SK-N-SH treated with all-trans-retinoic acid at 6 μM for 48 hours (cell line): Measurements from ENCODE around the gene GRID1.

ENCODE experiments used
- ATAC-seq: fragments of 200-7000 bp; cut with Tn5 transposase; 3 replicates; pipeline ENCODE4 v1.9.1; 2020; ENCODE audit warnings: mild to moderate bottlenecking, moderate library complexity
- ARNTL ChIP-seq: fragments of 450-650 bp; formaldehyde crosslinking; IDR thresholded peaks from 2 replicates; pipeline ENCODE4 v1.5.0; 2020; ENCODE audit warnings: low read depth, mild to moderate bottlenecking, moderate library complexity, borderline replicate concordance
- BACH2 ChIP-seq: fragments of 250-450 bp; sonication (Bioruptor Pico); IDR thresholded peaks from 2 replicates; pipeline ENCODE4 v1.9.0; 2021; ENCODE audit warnings: mild to moderate bottlenecking, borderline replicate concordance
- CREB5 ChIP-seq: fragments of 250-450 bp; sonication (Bioruptor Pico); IDR thresholded peaks from 2 replicates; pipeline ENCODE4 v1.5.1; 2020; ENCODE audit warnings: low read depth, mild to moderate bottlenecking, moderate library complexity
- CSDC2 ChIP-seq: fragments of 250-450 bp; sonication (Bioruptor Pico); IDR thresholded peaks from 2 replicates; pipeline ENCODE4 v1.5.0; 2020; ENCODE audit warnings: mild to moderate bottlenecking, moderate library complexity
- CSRNP3 ChIP-seq: fragments of 250-450 bp; sonication (Bioruptor Pico); IDR thresholded peaks from 2 replicates; pipeline ENCODE4 v1.5.1; 2021; ENCODE audit warnings: mild to moderate bottlenecking, moderate library complexity
- ISL1 ChIP-seq: fragments of 250-450 bp; sonication (Bioruptor Pico); IDR thresholded peaks from 2 replicates; pipeline ENCODE4 v2.1.2; 2022; ENCODE audit warnings: mild to moderate bottlenecking, moderate library complexity
- OSR1 ChIP-seq: fragments of 250-450 bp; sonication (Bioruptor Pico); IDR thresholded peaks from 2 replicates; pipeline ENCODE4 v1.8.0; 2022; ENCODE audit warnings: moderate library complexity, mild to moderate bottlenecking, inconsistent platforms
- PATZ1 ChIP-seq: fragments of 250-450 bp; sonication (Bioruptor Pico); IDR thresholded peaks from 2 replicates; pipeline ENCODE4 v1.8.0; 2020; ENCODE audit warnings: mild to moderate bottlenecking, moderate library complexity, borderline replicate concordance
- POU6F1 ChIP-seq: fragments of 250-450 bp; sonication (Bioruptor Pico); IDR thresholded peaks from 2 replicates; pipeline ENCODE4 v1.8.0; 2021; ENCODE audit warnings: low read depth, mild to moderate bottlenecking, moderate library complexity, borderline replicate concordance
- PPARA ChIP-seq: fragments of 250-450 bp; sonication (Bioruptor Pico); IDR thresholded peaks from 2 replicates; pipeline ENCODE4 v1.5.0; 2020; ENCODE audit warnings: mild to moderate bottlenecking, borderline replicate concordance
- RARB ChIP-seq: fragments of 250-450 bp; sonication (Bioruptor Pico); IDR thresholded peaks from 2 replicates; pipeline ENCODE4 v1.8.0; 2021; ENCODE audit warnings: mild to moderate bottlenecking, moderate library complexity
- TCF4 ChIP-seq: fragments of 250-450 bp; sonication (Bioruptor Pico); IDR thresholded peaks from 2 replicates; pipeline ENCODE4 v1.8.0; 2021; ENCODE audit warnings: mild to moderate bottlenecking, moderate library complexity, borderline replicate concordance
- TOX ChIP-seq: fragments of 250-450 bp; sonication (Bioruptor Pico); IDR thresholded peaks from 2 replicates; pipeline ENCODE4 v1.8.0; 2021; ENCODE audit warnings: mild to moderate bottlenecking, moderate library complexity, borderline replicate concordance
- ZC3H10 ChIP-seq: fragments of 250-450 bp; sonication (Bioruptor Pico); IDR thresholded peaks from 2 replicates; pipeline ENCODE4 v1.5.1; 2021; ENCODE audit warnings: mild to moderate bottlenecking, moderate library complexity
- ZFP3 ChIP-seq: fragments of 250-450 bp; sonication (Bioruptor Pico); IDR thresholded peaks from 2 replicates; pipeline ENCODE4 v1.5.0; 2020; ENCODE audit warnings: mild to moderate bottlenecking, moderate library complexity
- ZFP30 ChIP-seq: fragments of 450-650 bp; formaldehyde crosslinking; IDR thresholded peaks from 2 replicates; pipeline ENCODE4 v1.5.0; 2022; ENCODE audit warnings: mild to moderate bottlenecking, moderate library complexity
- ZNF70 ChIP-seq: fragments of 450-650 bp; formaldehyde crosslinking; IDR thresholded peaks from 2 replicates; pipeline ENCODE4 v1.5.0; 2020; ENCODE audit warnings: mild to moderate bottlenecking, moderate library complexity
- ZNF8 ChIP-seq: fragments of 450-650 bp; formaldehyde crosslinking; IDR thresholded peaks from 2 replicates; pipeline ENCODE4 v1.5.0; 2020; ENCODE audit warnings: mild to moderate bottlenecking, moderate library complexity

Gene GRID1

GRCh38 chr10:86087716-86088115 is 278.9 kb downstream of the GRID1 start:
- TF ChIP-seq ZNF8 = no peak
- TF ChIP-seq ZFP30 = no peak
- no peak for TF ChIP-seq BACH2 (CRISPR knock-in tag)
- TF ChIP-seq POU6F1 = no peak
- TF ChIP-seq ZNF70 (CRISPR knock-in tag) = no peak
- TF ChIP-seq TCF4 = no peak
- TF ChIP-seq ISL1 (CRISPR knock-in tag) = no peak
- TF ChIP-seq ZC3H10 (CRISPR knock-in tag) = no peak
- TF ChIP-seq OSR1 = no peak
- no peak for TF ChIP-seq ARNTL
- TF ChIP-seq CREB5 (CRISPR knock-in tag) = no peak
- no peak for TF ChIP-seq PPARA (CRISPR knock-in tag)
- ATAC-seq = no peak

- ATAC-seq = no peak
- no peak for TF ChIP-seq ZNF70 (CRISPR knock-in tag)
- TF ChIP-seq ISL1 (CRISPR knock-in tag) = no peak
- TF ChIP-seq PPARA (CRISPR knock-in tag) = no peak
- TF ChIP-seq TCF4 = no peak
- no peak for TF ChIP-seq CREB5 (CRISPR knock-in tag)
- TF ChIP-seq ARNTL = no peak
- no peak for TF ChIP-seq TOX (CRISPR knock-in tag)
- no peak for TF ChIP-seq ZFP30
- TF ChIP-seq CSDC2 (CRISPR knock-in tag) = no peak
- no peak for TF ChIP-seq ZC3H10 (CRISPR knock-in tag)
Observed at GRCh38 chr10:86086418-86086817, 280.2 kb downstream of the GRID1 start.

GRCh38 chr10:86085686-86086085 is 280.9 kb downstream of the GRID1 start:
- TF ChIP-seq PPARA (CRISPR knock-in tag) (no peak), RARB (CRISPR knock-in tag) (no peak), ZNF70 (CRISPR knock-in tag) (no peak)
- ATAC-seq = no peak

- no peak for ATAC-seq
- no peak for TF ChIP-seq CSDC2 (CRISPR knock-in tag)
- TF ChIP-seq CSRNP3 = no peak
- TF ChIP-seq PATZ1 (CRISPR knock-in tag) = no peak
- TF ChIP-seq ZNF70 (CRISPR knock-in tag) = no peak
- TF ChIP-seq TOX (CRISPR knock-in tag) = no peak
- TF ChIP-seq ZFP3 = no peak
Observed at GRCh38 chr10:86085136-86085535, 281.5 kb downstream of the GRID1 start.

- no peak for ATAC-seq
- TF ChIP-seq OSR1 (no peak), BACH2 (CRISPR knock-in tag) (no peak), PATZ1 (CRISPR knock-in tag) (no peak), CSRNP3 (no peak), CSDC2 (CRISPR knock-in tag) (no peak), PPARA (CRISPR knock-in tag) (no peak), ZNF8 (no peak)
Observed at GRCh38 chr10:86084585-86084984, 282.0 kb downstream of the GRID1 start.
